Loucy (cell line): Measurements from ENCODE around the gene LRRC40.
"Not testable (repeated sequence)": the region's sequence is repeated elsewhere in the genome, so short reads cannot be mapped to it uniquely, and the experiment has no call there.

ENCODE experiments used
- H2AFZ ChIP-seq: fragments of 200-600 bp; sonication (generic); 2 replicates; pipeline ENCODE4 v1.6.0; 2016; ENCODE audit warnings: antibody characterized with exemption, mild to moderate bottlenecking, low read length, moderate library complexity
- H3F3A ChIP-seq: fragments of 200-600 bp; 2 replicates; pipeline ENCODE4 v1.6.0; 2016; ENCODE audit warnings: antibody characterized with exemption, low read depth, mild to moderate bottlenecking
- H3K27me3 ChIP-seq: fragments of 200-600 bp; sonication (generic); 2 replicates; pipeline ENCODE4 v1.6.1; 2014; ENCODE audit warnings: low read length, mild to moderate bottlenecking; ENCODE audit not compliant: insufficient read depth, poor library complexity, severe bottlenecking
- H3K36me3 ChIP-seq: fragments of 200-600 bp; sonication (generic); 2 replicates; pipeline ENCODE4 v1.6.1; 2016; ENCODE audit warnings: low read length; ENCODE audit not compliant: insufficient read depth
- H3K4me1 ChIP-seq: fragments of 200-600 bp; sonication (generic); 2 replicates; pipeline ENCODE4 v1.5.1; 2014; ENCODE audit warnings: low read length, mild to moderate bottlenecking; ENCODE audit not compliant: insufficient read depth, poor library complexity, severe bottlenecking
- H3K4me2 ChIP-seq: fragments of 200-600 bp; sonication (generic); 2 replicates; pipeline ENCODE4 v1.6.0; 2014; ENCODE audit warnings: antibody characterized with exemption, low read length, low read depth, mild to moderate bottlenecking; ENCODE audit not compliant: poor library complexity, severe bottlenecking
- H3K4me3 ChIP-seq: fragments of 200-600 bp; sonication (generic); 2 replicates; pipeline ENCODE4 v1.5.1; 2014; ENCODE audit warnings: low read length, mild to moderate bottlenecking, mixed read lengths; ENCODE audit not compliant: poor library complexity, severe bottlenecking
- H3K79me2 ChIP-seq: fragments of 200-600 bp; sonication (generic); 2 replicates; pipeline ENCODE4 v1.6.1; 2014; ENCODE audit warnings: low read length; ENCODE audit not compliant: insufficient read depth
- H3K9ac ChIP-seq: fragments of 200-600 bp; sonication (generic); 2 replicates; pipeline ENCODE4 v1.6.0; 2014; ENCODE audit warnings: mild to moderate bottlenecking, low read depth, low read length, moderate library complexity; ENCODE audit not compliant: poor library complexity, severe bottlenecking
- H3K9me2 ChIP-seq: fragments of 200-600 bp; sonication (generic); replicated peaks from 2 replicates; pipeline ENCODE4 v1.6.1; 2016; ENCODE audit warnings: low read depth, low read length, mixed read lengths
- H3K9me3 ChIP-seq: fragments of 200-600 bp; sonication (generic); 2 replicates; pipeline ENCODE4 v1.6.1; 2014; ENCODE audit warnings: mild to moderate bottlenecking, antibody characterized with exemption, low read length, low read depth; ENCODE audit not compliant: insufficient read depth
- H4K20me1 ChIP-seq: fragments of 200-600 bp; sonication (generic); 2 replicates; pipeline ENCODE4 v1.6.0; 2014; ENCODE audit warnings: antibody characterized with exemption, low read length, mild to moderate bottlenecking; ENCODE audit not compliant: insufficient read depth, poor library complexity, severe bottlenecking
- CTCF ChIP-seq: fragments of 200-600 bp; sonication (generic); conservative IDR thresholded peaks from 2 replicates; pipeline ENCODE4 v1.5.1; 2014; ENCODE audit warnings: mild to moderate bottlenecking, antibody characterized with exemption, low read length
- EZH2phosphoT487 ChIP-seq: fragments of 200-600 bp; IDR thresholded peaks from 2 replicates; pipeline ENCODE4 v1.6.1; 2018; ENCODE audit warnings: antibody characterized with exemption, mild to moderate bottlenecking, moderate library complexity, borderline replicate concordance

The LRRC40 gene

GRCh38 chr1:70210820-70211219, 5.4 kb upstream of the LRRC40 start:
- H3K9me3 ChIP-seq: no peaks in the 10 kb centered on the region
- H3K4me3 ChIP-seq: peak overlapping the region; percentile 20
- H3K36me3 ChIP-seq: peaks cover 4% of the 10 kb centered on the region; the same call in 1 of the 2 replicates
- H3K9ac ChIP-seq: no peak overlapping the region
- no peak overlapping the region for H2AFZ ChIP-seq
- H3K79me2 ChIP-seq: peaks cover 97% of the 10 kb centered on the region
- peaks cover 42% of the 10 kb centered on the region for H4K20me1 ChIP-seq
- no peaks in the 10 kb centered on the region for H3F3A ChIP-seq
- H3K27me3 ChIP-seq: no peaks in the 10 kb centered on the region
- peaks cover 49% of the 10 kb centered on the region for H3K4me1 ChIP-seq
- no peaks in the 10 kb centered on the region for H3K9me2 ChIP-seq
- H3K4me2 ChIP-seq: peak overlapping the region; percentile 95
- TF ChIP-seq EZH2phosphoT487: no peak
- TF ChIP-seq CTCF: no peak

GRCh38 chr1:70208292-70208691, 2.9 kb upstream of the LRRC40 start:
- no peaks in the 10 kb centered on the region for H3K9me2 ChIP-seq
- no peaks in the 10 kb centered on the region for H3K36me3 ChIP-seq
- no peak overlapping the region for H2AFZ ChIP-seq
- no peaks in the 10 kb centered on the region for H3K27me3 ChIP-seq
- TF ChIP-seq CTCF: no peak
- peaks cover 96% of the 10 kb centered on the region for H3K79me2 ChIP-seq
- H3K9me3 ChIP-seq: no peaks in the 10 kb centered on the region
- peak overlapping the region; percentile 92 for H3K4me3 ChIP-seq
- H3K4me2 ChIP-seq: peak overlapping the region; percentile 95
- H3K4me1 ChIP-seq: peaks cover 57% of the 10 kb centered on the region
- H4K20me1 ChIP-seq: peaks cover 43% of the 10 kb centered on the region
- H3F3A ChIP-seq: no peaks in the 10 kb centered on the region
- peak overlapping the region; percentile 32 for H3K9ac ChIP-seq

GRCh38 chr1:70207492-70207891, 2.1 kb upstream of the LRRC40 start:
- H3K4me2 ChIP-seq: peak overlapping the region; percentile 95
- no peaks in the 10 kb centered on the region for H3K36me3 ChIP-seq
- peak overlapping the region; percentile 92 for H3K4me3 ChIP-seq
- peak overlapping the region; percentile 88 for H3K9ac ChIP-seq
- H3K79me2 ChIP-seq: peaks cover 96% of the 10 kb centered on the region
- no peak overlapping the region for H2AFZ ChIP-seq
- no peaks in the 10 kb centered on the region for H3K27me3 ChIP-seq
- H4K20me1 ChIP-seq: peaks cover 45% of the 10 kb centered on the region
- no peaks in the 10 kb centered on the region for H3K9me2 ChIP-seq
- H3F3A ChIP-seq: no peaks in the 10 kb centered on the region
- TF ChIP-seq CTCF: no peak
- H3K9me3 ChIP-seq: no peaks in the 10 kb centered on the region
- peaks cover 65% of the 10 kb centered on the region for H3K4me1 ChIP-seq

- Histone ChIP-seq H4K20me1 (peaks cover 43% of the 10 kb centered on the region), H3K9ac (peak overlapping the region; percentile 88), H3K79me2 (peaks cover 97% of the 10 kb centered on the region)
Observed at GRCh38 chr1:70206833-70207232, 1.5 kb upstream of the LRRC40 start.

More at GRCh38 chr1:70206833-70207232, 1.5 kb upstream of the LRRC40 start:
- H3K36me3 ChIP-seq, H3K27me3 ChIP-seq, H3K9me2 ChIP-seq, H3F3A ChIP-seq, H2AFZ ChIP-seq, H3K9me3 ChIP-seq: not testable (repeated sequence)
- Histone ChIP-seq H3K4me2 (peak overlapping the region; percentile 95), H3K4me1 (peaks cover 72% of the 10 kb centered on the region), H3K4me3 (peak overlapping the region; percentile 92)
